Breast epithelium (tissue), 4 donors: ENCODE measurements around the gene CEP295NL. TPM values are rescaled to one million over a fixed set of nuclear protein-coding genes. Genes with fewer than 3 reads are reported as not detected.

ENCODE experiments used
- DNase-seq, 2 donors: peaks; one replicate each; pipeline ENCODE4 v3.0.0-alpha.2; 2019; ENCODE audit warnings: low spot score in 2 of 2
- H3K27ac ChIP-seq, 2 donors: fragments of 200-600 bp; sonication (generic) in 1 of 2; one replicate each; pipeline ENCODE4 v1.5.1; 2016 to 2019; ENCODE audit warnings: mild to moderate bottlenecking in 1 of 2
- H3K27me3 ChIP-seq, 2 donors: fragments of 200-600 bp; sonication (generic) in 1 of 2; one replicate each; pipeline versions ENCODE4 v1.5.1 to v1.6.0; 2017 to 2019; ENCODE audit warnings: control low read depth in 1 of 2, mild to moderate bottlenecking in 1 of 2
- H3K36me3 ChIP-seq: fragments of 200-600 bp; one replicate; pipeline ENCODE4 v1.5.1; 2019
- H3K4me1 ChIP-seq, 2 donors: fragments of 200-600 bp; sonication (generic); one replicate each; pipeline ENCODE4 v1.5.1; 2016 to 2019; ENCODE audit warnings: control low read depth in 1 of 2
- H3K4me3 ChIP-seq, 3 donors: fragments of 200-600 bp; sonication (generic); 1 replicate in 2 of 3; 2 replicates in 1 of 3; pipeline ENCODE4 v1.5.1; 2016 to 2019; ENCODE audit warnings: mild to moderate bottlenecking in 3 of 3, moderate library complexity in 2 of 3
- H3K9me3 ChIP-seq, 2 donors: fragments of 200-600 bp; sonication (generic) in 1 of 2; one replicate each; pipeline ENCODE4 v1.5.1; 2016 to 2019; ENCODE audit warnings: control low read depth in 1 of 2
- CTCF ChIP-seq, 3 donors: fragments of 450-650 bp; IDR thresholded peaks; one replicate each; pipeline ENCODE4 v1.5.1; 2016 to 2017; ENCODE audit warnings: antibody characterized with exemption in 3 of 3, mild to moderate bottlenecking in 3 of 3, moderate library complexity in 3 of 3
- POLR2A ChIP-seq: fragments of 450-650 bp; IDR thresholded peaks from one replicate; pipeline ENCODE4 v1.6.1; 2016; ENCODE audit warnings: antibody characterized with exemption, mild to moderate bottlenecking, moderate library complexity
- POLR2AphosphoS5 ChIP-seq, 3 donors: sonication (generic); formaldehyde crosslinking; IDR thresholded peaks; one replicate each; pipeline ENCODE4 v1.6.1; 2017; ENCODE audit warnings: antibody characterized with exemption in 3 of 3
- intact Hi-C: fragments of 100-400 bp; cut with DNase I; formaldehyde crosslinking; loops from one replicate; pipeline ENCODE4 v1.15.1; 2023; ENCODE audit warnings: low total_unique reads
- total RNA-seq, 3 donors: library from RNA; depleted of rRNA; stranded (reverse); fragments of >200 nt; gene quantifications; one replicate each; pipeline ENCODE4 v1.1.0, GENCODE V29; 2016

Gene CEP295NL
- total RNA-seq, 3 donors from 2014 or later: 1.8 to 7.2 (median 2.6) TPM

- intact Hi-C loops: no loop called here
- no peak for TF ChIP-seq POLR2A
- no peak for TF ChIP-seq CTCF (IDR thresholded peaks at IDR 0.05)
- no peak for TF ChIP-seq POLR2AphosphoS5 (IDR thresholded peaks at IDR 0.05)
- DNase-seq: no peak
Observed at GRCh38 chr17:78847052-78847451, 55.9 kb downstream of the CEP295NL start.

GRCh38 chr17:78844301-78845005, 58.5 kb downstream of the CEP295NL start:
- H3K27ac ChIP-seq: no peak overlapping the region
- H3K9me3 ChIP-seq: no peaks in the 10 kb centered on the region
- H3K27me3 ChIP-seq: no peaks in the 10 kb centered on the region
- intact Hi-C loops: loop anchor here (1.0 kb wide), 1 partner anchor 49 kb away; no protein-coding TSS in a partner anchor
- H3K4me3 ChIP-seq: no peak overlapping the region
- DNase-seq: no peak
- H3K4me1 ChIP-seq: peaks cover 0 to 3% of the 10 kb centered on the region in 2 donors
- H3K36me3 ChIP-seq: no peaks in the 10 kb centered on the region
- TF ChIP-seq POLR2A: no peak
- TF ChIP-seq POLR2AphosphoS5 (IDR thresholded peaks at IDR 0.05): no peak
- TF ChIP-seq CTCF (IDR thresholded peaks at IDR 0.05): no peak

More at GRCh38 chr17:78847052-78847451, 55.9 kb downstream of the CEP295NL start:
- no peaks in the 10 kb centered on the region for H3K4me1 ChIP-seq
- H3K27ac ChIP-seq: no peak overlapping the region
- H3K27me3 ChIP-seq: no peaks in the 10 kb centered on the region
- H3K4me3 ChIP-seq: no peak overlapping the region
- no peaks in the 10 kb centered on the region for H3K36me3 ChIP-seq
- no peaks in the 10 kb centered on the region for H3K9me3 ChIP-seq

- Histone ChIP-seq H3K4me3 (no peak overlapping the region), H3K9me3 (no peaks in the 10 kb centered on the region), H3K4me1 (peaks cover 0 to 6% of the 10 kb centered on the region in 2 donors), H3K27ac (no peak overlapping the region), H3K27me3 (no peaks in the 10 kb centered on the region), H3K36me3 (no peaks in the 10 kb centered on the region)
- DNase-seq: no peak
- TF ChIP-seq POLR2A: no peak
- TF ChIP-seq CTCF (IDR thresholded peaks at IDR 0.05): peak in 1 of 3 donors; percentile 24
- intact Hi-C loops: no loop called here
Observed at GRCh38 chr17:78842881-78843565, 60.0 kb downstream of the CEP295NL start.

DNA sequence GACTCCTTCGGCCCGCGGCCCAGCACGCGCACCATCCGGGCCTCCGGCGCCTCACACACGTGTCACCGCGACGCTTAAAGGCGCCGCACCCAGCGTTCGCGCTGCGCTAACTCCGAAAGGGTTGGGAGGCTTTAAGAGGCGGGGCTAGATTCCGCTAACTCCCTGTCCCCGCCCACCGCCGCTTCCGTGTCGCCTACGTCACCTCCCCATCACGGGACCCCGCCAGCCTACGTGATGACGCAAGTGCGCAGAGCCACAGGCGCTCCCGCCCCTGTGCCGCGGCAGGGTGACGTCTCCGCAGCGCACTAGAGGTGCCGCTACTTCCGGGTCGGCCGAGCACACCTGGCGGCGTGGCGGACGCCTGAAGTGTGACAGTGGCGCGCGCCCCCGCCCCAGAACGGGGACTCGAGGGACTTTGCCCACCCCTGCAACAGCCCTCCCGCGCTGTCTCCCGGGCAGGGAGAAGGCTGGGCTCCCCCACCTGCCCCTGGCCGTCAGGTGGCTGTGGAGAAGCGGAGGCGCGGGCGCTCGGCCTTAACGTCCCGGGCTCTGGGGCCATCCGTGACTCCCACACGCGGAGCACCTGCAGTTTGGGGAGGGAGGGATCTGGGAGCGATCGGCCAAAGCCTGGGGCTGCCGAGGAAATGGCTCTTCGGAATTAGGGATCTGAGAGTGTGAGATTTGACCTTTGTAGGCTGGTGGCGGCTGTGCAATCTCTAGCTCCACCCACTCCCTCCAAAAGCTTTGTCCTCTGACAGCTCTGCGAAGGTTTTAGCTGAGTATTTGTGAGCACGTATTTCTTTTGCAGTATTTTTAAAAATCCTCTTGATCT, 62.0 kb downstream of the CEP295NL start, which contains the start of gene USP36:
Gene USP36 (minus strand): TSS at position 35 of the 832 bp plus-strand sequence. CDS start 4,451 bp downstream, outside the sequence.
- H3K36me3 ChIP-seq: no peaks in the 10 kb centered on the region
- peaks cover 0 to 6% of the 10 kb centered on the region in 2 donors for H3K4me1 ChIP-seq
- no peaks in the 10 kb centered on the region for H3K9me3 ChIP-seq
- H3K27ac ChIP-seq: peak within 1 kb of the TSS; percentile 99 to 100
- TF ChIP-seq POLR2A (peak; percentile 90), POLR2AphosphoS5 (IDR thresholded peaks at IDR 0.05) (peak; percentile 98 to 100 (median 99)), CTCF (IDR thresholded peaks at IDR 0.05) (peak in 2 of 3 donors; percentile 34 to 53)
- H3K4me3 ChIP-seq: peak within 1 kb of the TSS; percentile 90 to 98 (median 95)
- no peaks in the 10 kb centered on the region for H3K27me3 ChIP-seq
- intact Hi-C loops: no loop called here
- DNase-seq: peak; percentile 99 to 100

Other genes with a start within 250 kb of the CEP295NL start
- 10 to 100 TPM; 49.5 to 64.8 (median 50.7) TPM for gene CYTH1, start 120.9 kb downstream of the CEP295NL start, total RNA-seq
- 10 to 100 TPM; 50.2 to 58.8 (median 55.4) TPM for gene USP36, start 62.4 kb downstream of the CEP295NL start, total RNA-seq
- 100 to 1,000 TPM in 2 of 3 donors, 10 to 100 TPM in 1; 72.0 to 344 (median 112) TPM for gene TIMP2, start 22.2 kb upstream of the CEP295NL start, total RNA-seq
- 100 to 1,000 TPM; 192 to 532 (median 206) TPM for gene LGALS3BP, start 76.7 kb upstream of the CEP295NL start, total RNA-seq
- gene CANT1, start 106.6 kb upstream of the CEP295NL start, total RNA-seq: 10 to 100 TPM; 26.1 to 48.1 (median 41.0) TPM
- gene C1QTNF1, start 121.0 kb upstream of the CEP295NL start, total RNA-seq: 100 to 1,000 TPM in 1 of 3 donors, 10 to 100 TPM in 2; 54.0 to 326 (median 61.9) TPM
- gene ENGASE, start 171.6 kb upstream of the CEP295NL start, total RNA-seq: 10 to 100 TPM; 27.4 to 35.0 (median 31.5) TPM